HCT116 (cell line): ENCODE results near the gene TMEM219. TPM values are rescaled to one million over a fixed set of nuclear protein-coding genes. Genes with fewer than 3 reads are reported as not detected.

Source experiments
- ATAC-seq: fragments of 200-7000 bp; cut with Tn5 transposase; 2 replicates; pipeline ENCODE4 v1.9.1; 2020; ENCODE audit warnings: mild to moderate bottlenecking, moderate library complexity
- BruUV-seq: library from RNA; stranded (reverse); fragments of 400-500 nt; replicated peaks from 2 replicates; lab custom pipeline; 2021; lab: Mats Ljungman, UMichigan
- CTCF ChIA-PET: fragments of 300-600 bp; sonication (Branson Sonifier 250); formaldehyde crosslinking; loops from one replicate; lab custom pipeline; 2021; ENCODE audit warnings: antibody characterized with exemption; lab: Charles Lee
- POLR2A ChIA-PET: fragments of 300-600, 350-600 bp; sonication (Branson Sonifier 250); formaldehyde crosslinking; loops from one replicate; lab custom pipeline; 2021; ENCODE audit warnings: antibody characterized with exemption; lab: Charles Lee
- RAD21 ChIA-PET, 2 experiments: fragments of 300-600 bp; sonication (Branson Sonifier 250); formaldehyde crosslinking; loops; one replicate each; lab custom pipeline; 2023; ENCODE audit warnings: low total read pairs in 2 of 2; ENCODE audit not compliant: uncharacterized antibody in 2 of 2, unreplicated experiment in 2 of 2, low non-redundant PET in 1 of 2; lab: Charles Lee
- DNase-seq: peaks from one replicate; pipeline ENCODE4 v3.0.0-alpha.2; 2010; ENCODE audit warnings: low read depth, low spot score
- H2AFZ ChIP-seq: fragments of 200-600 bp; shearing (Covaris generic), sonication (generic); 2 replicates; pipeline ENCODE4 v1.6.1; 2017; ENCODE audit warnings: low read depth, mixed run types, mixed read lengths, antibody characterized with exemption, low read length; ENCODE audit not compliant: poor library complexity, severe bottlenecking
- H3K27ac ChIP-seq: 2 replicates; pipeline ENCODE4 v1.5.1; 2012; ENCODE audit warnings: low read depth, low read length
- H3K27me3 ChIP-seq: fragments of 200-600 bp; sonication (generic); 2 replicates; pipeline ENCODE4 v1.6.1; 2016; ENCODE audit warnings: mixed run types, low read length, mixed read lengths; ENCODE audit not compliant: insufficient read depth
- H3K36me3 ChIP-seq, 2 experiments: fragments of 200-500 bp in 1 of 2; fragments of 200-600 bp in 1 of 2; sonication (Bioruptor generic) in 1 of 2; sonication (generic) in 1 of 2; 2 replicates each; pipeline versions ENCODE4 v1.5.1 to v1.6.1; 2014 to 2016; ENCODE audit warnings: low read length in 2 of 2, inconsistent platforms in 1 of 2, mixed read lengths in 1 of 2, mixed run types in 1 of 2; ENCODE audit not compliant: insufficient read depth in 2 of 2, control insufficient read depth in 1 of 2
- H3K4me1 ChIP-seq, 2 experiments: fragments of 200-600 bp in 1 of 2; sonication (generic) in 1 of 2; 2 replicates each; pipeline versions ENCODE4 v1.5.1 to v1.6.1; 2012 to 2017; ENCODE audit warnings: low read length in 2 of 2, inconsistent platforms in 1 of 2, mild to moderate bottlenecking in 1 of 2, mixed read lengths in 1 of 2, mixed run types in 1 of 2, moderate library complexity in 1 of 2; ENCODE audit not compliant: insufficient read depth in 2 of 2, control insufficient read depth in 1 of 2
- H3K4me2 ChIP-seq: fragments of 200-600 bp; sonication (generic); 2 replicates; pipeline ENCODE4 v1.6.1; 2017; ENCODE audit warnings: mixed run types, low read length, mixed read lengths
- H3K4me3 ChIP-seq, 2 experiments: fragments of 200-600 bp in 1 of 2; sonication (generic) in 1 of 2; replicated peaks in 1 of 2; 2 replicates each; pipeline ENCODE4 v1.5.1; 2011 to 2016; ENCODE audit warnings: low read length in 2 of 2, control low read depth in 1 of 2, low read depth in 1 of 2, mild to moderate bottlenecking in 1 of 2, mixed read lengths in 1 of 2, mixed run types in 1 of 2
- H3K79me2 ChIP-seq: fragments of 200-600 bp; sonication (generic); 2 replicates; pipeline ENCODE4 v1.6.1; 2017; ENCODE audit warnings: mild to moderate bottlenecking, mixed run types, low read length, moderate library complexity, mixed read lengths; ENCODE audit not compliant: insufficient read depth
- H3K9ac ChIP-seq: fragments of 200-600 bp; sonication (generic); 2 replicates; pipeline ENCODE4 v1.6.1; 2016; ENCODE audit warnings: low read length, mixed read lengths
- H3K9me2 ChIP-seq: fragments of 200-600 bp; sonication (generic), shearing (Covaris generic); 2 replicates; pipeline ENCODE4 v1.6.1; 2017; ENCODE audit warnings: mixed run types, mild to moderate bottlenecking, moderate library complexity; ENCODE audit not compliant: insufficient read depth
- H3K9me3 ChIP-seq, 2 experiments: fragments of 200-500 bp in 1 of 2; fragments of 200-600 bp in 1 of 2; sonication (Bioruptor generic) in 1 of 2; sonication (generic) in 1 of 2; 2 replicates each; pipeline ENCODE4 v1.6.1; 2014 to 2017; ENCODE audit warnings: low read length in 2 of 2, mixed read lengths in 2 of 2, inconsistent platforms in 1 of 2, low read depth in 1 of 2, mild to moderate bottlenecking in 1 of 2, mixed run types in 1 of 2, moderate library complexity in 1 of 2; ENCODE audit not compliant: control insufficient read depth in 1 of 2, insufficient read depth in 1 of 2
- H4K20me1 ChIP-seq: fragments of 200-600 bp; sonication (generic), shearing (Covaris generic); 2 replicates; pipeline ENCODE4 v1.6.1; 2017; ENCODE audit warnings: mixed run types, mild to moderate bottlenecking, moderate library complexity; ENCODE audit not compliant: insufficient read depth
- CBX3 ChIP-seq: IDR thresholded peaks from 2 replicates; pipeline ENCODE4 v1.6.1; 2012; ENCODE audit warnings: low read depth
- CEBPB ChIP-seq: IDR thresholded peaks from 2 replicates; pipeline ENCODE4 v1.6.1; 2012; ENCODE audit warnings: low read depth
- EZH2phosphoT487 ChIP-seq: fragments of 200-600 bp; IDR thresholded peaks from 2 replicates; pipeline ENCODE4 v1.6.1; 2018; ENCODE audit warnings: antibody characterized with exemption, borderline replicate concordance
- FOSL1 ChIP-seq: IDR thresholded peaks from 2 replicates; pipeline ENCODE4 v1.6.1; 2012; ENCODE audit warnings: low read depth
- JUND ChIP-seq: IDR thresholded peaks from 2 replicates; pipeline ENCODE4 v1.6.1; 2012
- SIN3A ChIP-seq: IDR thresholded peaks from 2 replicates; pipeline ENCODE4 v1.6.1; 2012; ENCODE audit warnings: low read depth
- SP1 ChIP-seq: IDR thresholded peaks from 2 replicates; pipeline ENCODE4 v1.6.1; 2012; ENCODE audit warnings: low read depth
- SRF ChIP-seq: IDR thresholded peaks from 2 replicates; pipeline ENCODE4 v1.6.1; 2012; ENCODE audit warnings: low read depth
- TCF7L2 ChIP-seq: IDR thresholded peaks from 2 replicates; pipeline ENCODE4 v1.7.0; 2011; ENCODE audit warnings: borderline replicate concordance, inconsistent platforms; ENCODE audit not compliant: insufficient read depth, insufficient read length; ENCODE audit errors: extremely low read depth
- YY1 ChIP-seq: IDR thresholded peaks from 2 replicates; pipeline ENCODE4 v1.6.1; 2011; ENCODE audit warnings: low read length, low read depth, moderate library complexity, mild to moderate bottlenecking; ENCODE audit not compliant: insufficient replicate concordance; ENCODE audit errors: extremely low read depth
- ZFX ChIP-seq: fragments of 450-650 bp; IDR thresholded peaks from 2 replicates; pipeline ENCODE4 v1.6.1; 2017
- ZNF274 ChIP-seq: fragments of 200-500 bp; sonication (Bioruptor generic); IDR thresholded peaks from 2 replicates; pipeline ENCODE4 v1.6.1; 2014; ENCODE audit warnings: mild to moderate bottlenecking, low read depth, low read length, inconsistent platforms
- intact Hi-C: fragments of 100-400 bp; cut with micrococcal nuclease; formaldehyde crosslinking; loops from 2 replicates; pipeline ENCODE4 v1.10.0; 2022
- total RNA-seq: library from RNA; stranded (reverse); gene quantifications from one replicate; pipeline ENCODE4 v1.2.1, GENCODE V29; 2021; ENCODE audit not compliant: unreplicated experiment
- TF ChIP-seq, protein P1 (sequence below): IDR thresholded peaks from 2 replicates; pipeline ENCODE4 v1.6.1; 2012
- TF ChIP-seq, protein P2 (sequence below): IDR thresholded peaks from 2 replicates; pipeline ENCODE4 v1.6.1; 2012; ENCODE audit warnings: low read depth

Gene TMEM219
- total RNA-seq, 1 experiment from 2014 or later = 75.5 TPM

DNA sequence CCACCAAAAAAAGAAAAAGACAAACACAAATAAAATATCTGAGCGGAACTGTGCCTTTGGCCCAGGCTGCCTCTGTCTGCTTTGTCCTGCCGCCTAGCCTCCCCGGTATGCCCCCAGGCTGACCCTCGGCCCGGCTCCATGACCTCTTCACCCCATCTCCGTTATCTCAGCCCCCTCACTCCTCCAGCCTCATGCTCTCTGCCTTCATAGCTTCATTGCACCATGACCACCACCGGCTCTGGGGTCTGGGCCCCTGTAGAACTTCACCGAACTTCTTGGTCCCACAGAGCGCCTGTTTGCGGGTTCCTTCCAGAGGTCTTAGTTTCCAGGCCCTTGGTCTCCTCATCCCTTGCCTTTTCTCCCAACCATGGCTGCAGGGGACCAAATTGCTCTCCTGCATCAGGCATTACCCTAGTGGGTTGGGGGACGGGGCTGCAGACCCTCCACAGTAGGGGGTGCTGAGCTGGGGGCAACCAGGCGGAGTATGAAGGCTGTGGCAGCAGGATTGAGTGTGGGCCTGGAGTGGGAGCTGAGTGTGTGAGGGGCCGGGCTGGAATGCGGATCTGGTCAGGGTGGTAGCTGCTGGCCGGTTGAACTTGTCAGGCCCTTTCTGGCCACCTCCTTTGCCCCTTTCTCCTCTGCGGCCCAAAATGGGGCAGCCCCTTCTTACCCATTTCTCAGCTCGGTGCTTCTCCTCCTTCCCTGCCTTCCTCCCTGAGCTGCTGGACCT lies 26.6 kb downstream of the TMEM219 start:
- intact Hi-C loops = no loop called here
- no peaks in the 10 kb centered on the region for H3K9me3 ChIP-seq
- H3K79me2 ChIP-seq = no peaks in the 10 kb centered on the region
- H3K4me1 ChIP-seq = no peaks in the 10 kb centered on the region
- no peaks in the 10 kb centered on the region for H3K27me3 ChIP-seq
- BruUV-seq = no TSS peak
- no peak overlapping the region for H3K4me2 ChIP-seq
- H3K9me2 ChIP-seq = no peaks in the 10 kb centered on the region
- no peak overlapping the region for H2AFZ ChIP-seq
- H3K27ac ChIP-seq = 0 out of 2 replicates have a peak overlapping the region, but pooled peaks have one; percentile 11
- no peak overlapping the region for H3K4me3 ChIP-seq
- H3K36me3 ChIP-seq = peaks cover 47% of the 10 kb centered on the region in 2 experiments
- ATAC-seq = no peak
- no peaks in the 10 kb centered on the region for H4K20me1 ChIP-seq
- CTCF ChIA-PET = interaction anchor here (0.6 kb wide), 1 partner anchor 291 kb away, joined by 3 read pairs; no protein-coding TSS in a partner anchor
- RAD21 ChIA-PET = no interaction called here
- no peak overlapping the region for H3K9ac ChIP-seq
- TF ChIP-seq SRF = no peak
- TF ChIP-seq SP1 = no peak
- no peak for TF ChIP-seq YY1
- TF ChIP-seq CBX3 = no peak
- TF ChIP-seq FOSL1 = no peak
- no peak for TF ChIP-seq ZFX
- TF ChIP-seq CEBPB = no peak
- TF ChIP-seq, protein P1, sequence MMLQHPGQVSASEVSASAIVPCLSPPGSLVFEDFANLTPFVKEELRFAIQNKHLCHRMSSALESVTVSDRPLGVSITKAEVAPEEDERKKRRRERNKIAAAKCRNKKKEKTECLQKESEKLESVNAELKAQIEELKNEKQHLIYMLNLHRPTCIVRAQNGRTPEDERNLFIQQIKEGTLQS = no peak
- TF ChIP-seq EZH2phosphoT487 = no peak
- TF ChIP-seq SIN3A = no peak
- no peak for TF ChIP-seq JUND
- TF ChIP-seq, protein P2, sequence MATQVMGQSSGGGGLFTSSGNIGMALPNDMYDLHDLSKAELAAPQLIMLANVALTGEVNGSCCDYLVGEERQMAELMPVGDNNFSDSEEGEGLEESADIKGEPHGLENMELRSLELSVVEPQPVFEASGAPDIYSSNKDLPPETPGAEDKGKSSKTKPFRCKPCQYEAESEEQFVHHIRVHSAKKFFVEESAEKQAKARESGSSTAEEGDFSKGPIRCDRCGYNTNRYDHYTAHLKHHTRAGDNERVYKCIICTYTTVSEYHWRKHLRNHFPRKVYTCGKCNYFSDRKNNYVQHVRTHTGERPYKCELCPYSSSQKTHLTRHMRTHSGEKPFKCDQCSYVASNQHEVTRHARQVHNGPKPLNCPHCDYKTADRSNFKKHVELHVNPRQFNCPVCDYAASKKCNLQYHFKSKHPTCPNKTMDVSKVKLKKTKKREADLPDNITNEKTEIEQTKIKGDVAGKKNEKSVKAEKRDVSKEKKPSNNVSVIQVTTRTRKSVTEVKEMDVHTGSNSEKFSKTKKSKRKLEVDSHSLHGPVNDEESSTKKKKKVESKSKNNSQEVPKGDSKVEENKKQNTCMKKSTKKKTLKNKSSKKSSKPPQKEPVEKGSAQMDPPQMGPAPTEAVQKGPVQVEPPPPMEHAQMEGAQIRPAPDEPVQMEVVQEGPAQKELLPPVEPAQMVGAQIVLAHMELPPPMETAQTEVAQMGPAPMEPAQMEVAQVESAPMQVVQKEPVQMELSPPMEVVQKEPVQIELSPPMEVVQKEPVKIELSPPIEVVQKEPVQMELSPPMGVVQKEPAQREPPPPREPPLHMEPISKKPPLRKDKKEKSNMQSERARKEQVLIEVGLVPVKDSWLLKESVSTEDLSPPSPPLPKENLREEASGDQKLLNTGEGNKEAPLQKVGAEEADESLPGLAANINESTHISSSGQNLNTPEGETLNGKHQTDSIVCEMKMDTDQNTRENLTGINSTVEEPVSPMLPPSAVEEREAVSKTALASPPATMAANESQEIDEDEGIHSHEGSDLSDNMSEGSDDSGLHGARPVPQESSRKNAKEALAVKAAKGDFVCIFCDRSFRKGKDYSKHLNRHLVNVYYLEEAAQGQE = no peak
- TF ChIP-seq ZNF274 = no peak
- TF ChIP-seq TCF7L2 = no peak
- TF ChIP-seq, all 23 proteins: peak for 0
- DNase-seq = no peak
- POLR2A ChIA-PET = no interaction called here
